Measurements from ENCODE around the gene RENBP. TPM values are rescaled to one million over a fixed set of nuclear protein-coding genes. Genes with fewer than 3 reads are reported as not detected.

RENBP gene
- total and polyA plus RNA-seq, 4 donors, result 1.0 to 7.9 (median 7.0) TPM

GRCh38 chrX:153921070-153921469 lies 23.4 kb downstream of the RENBP start:
- WGBS, result 76% methylated on average over 16 of the region's 16 CpGs
- H3K27ac ChIP-seq (ENCODE audit: low read depth in 1 of 2, low read length in 2 of 2), result no peak overlapping the region
- no peak overlapping the region for H3K4me3 ChIP-seq (ENCODE audit: low read depth in 1 of 3, low read length in 3 of 3)
- H3K27me3 ChIP-seq (ENCODE audit: control insufficient read depth in 4 of 4, insufficient read depth in 4 of 4, low read length in 3 of 4), result no peaks in the 10 kb centered on the region
- H3K36me3 ChIP-seq (ENCODE audit: control insufficient read depth in 4 of 4, insufficient read depth in 3 of 4, low read depth in 1 of 4, low read length in 3 of 4), result no peaks in the 10 kb centered on the region
- TF ChIP-seq HNF4A (conservative IDR thresholded peaks at IDR 0.05), result no peak
- TF ChIP-seq, protein P1, sequence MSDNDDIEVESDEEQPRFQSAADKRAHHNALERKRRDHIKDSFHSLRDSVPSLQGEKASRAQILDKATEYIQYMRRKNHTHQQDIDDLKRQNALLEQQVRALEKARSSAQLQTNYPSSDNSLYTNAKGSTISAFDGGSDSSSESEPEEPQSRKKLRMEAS (IDR thresholded peaks at IDR 0.05), result no peak
- no peak for TF ChIP-seq TAF1 (conservative IDR thresholded peaks at IDR 0.05)
- TF ChIP-seq NR2F2 (IDR thresholded peaks at IDR 0.05), result no peak
- TF ChIP-seq YY1 (IDR thresholded peaks at IDR 0.05), result no peak
- TF ChIP-seq RAD21 (IDR thresholded peaks at IDR 0.05), result no peak
- TF ChIP-seq GABPA (IDR thresholded peaks at IDR 0.05 in 1 of 2, conservative IDR thresholded peaks at IDR 0.05 in 1 of 2), result no peak
- TF ChIP-seq SP1 (IDR thresholded peaks at IDR 0.05), result no peak
- no peak for TF ChIP-seq RXRA (IDR thresholded peaks at IDR 0.05)
- no peak for TF ChIP-seq FOXA1 (IDR thresholded peaks at IDR 0.05)
- no peak for TF ChIP-seq CTCF (IDR thresholded peaks at IDR 0.05; ENCODE audit: low read depth, low read length, missing input control)
- TF ChIP-seq, protein P2, sequence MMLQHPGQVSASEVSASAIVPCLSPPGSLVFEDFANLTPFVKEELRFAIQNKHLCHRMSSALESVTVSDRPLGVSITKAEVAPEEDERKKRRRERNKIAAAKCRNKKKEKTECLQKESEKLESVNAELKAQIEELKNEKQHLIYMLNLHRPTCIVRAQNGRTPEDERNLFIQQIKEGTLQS (IDR thresholded peaks at IDR 0.05), result no peak
- no peak for TF ChIP-seq FOXA2 (IDR thresholded peaks at IDR 0.05)
- TF ChIP-seq ZBTB33 (IDR thresholded peaks at IDR 0.05), result no peak
- TF ChIP-seq JUND (IDR thresholded peaks at IDR 0.05), result no peak
- TF ChIP-seq, protein P3, sequence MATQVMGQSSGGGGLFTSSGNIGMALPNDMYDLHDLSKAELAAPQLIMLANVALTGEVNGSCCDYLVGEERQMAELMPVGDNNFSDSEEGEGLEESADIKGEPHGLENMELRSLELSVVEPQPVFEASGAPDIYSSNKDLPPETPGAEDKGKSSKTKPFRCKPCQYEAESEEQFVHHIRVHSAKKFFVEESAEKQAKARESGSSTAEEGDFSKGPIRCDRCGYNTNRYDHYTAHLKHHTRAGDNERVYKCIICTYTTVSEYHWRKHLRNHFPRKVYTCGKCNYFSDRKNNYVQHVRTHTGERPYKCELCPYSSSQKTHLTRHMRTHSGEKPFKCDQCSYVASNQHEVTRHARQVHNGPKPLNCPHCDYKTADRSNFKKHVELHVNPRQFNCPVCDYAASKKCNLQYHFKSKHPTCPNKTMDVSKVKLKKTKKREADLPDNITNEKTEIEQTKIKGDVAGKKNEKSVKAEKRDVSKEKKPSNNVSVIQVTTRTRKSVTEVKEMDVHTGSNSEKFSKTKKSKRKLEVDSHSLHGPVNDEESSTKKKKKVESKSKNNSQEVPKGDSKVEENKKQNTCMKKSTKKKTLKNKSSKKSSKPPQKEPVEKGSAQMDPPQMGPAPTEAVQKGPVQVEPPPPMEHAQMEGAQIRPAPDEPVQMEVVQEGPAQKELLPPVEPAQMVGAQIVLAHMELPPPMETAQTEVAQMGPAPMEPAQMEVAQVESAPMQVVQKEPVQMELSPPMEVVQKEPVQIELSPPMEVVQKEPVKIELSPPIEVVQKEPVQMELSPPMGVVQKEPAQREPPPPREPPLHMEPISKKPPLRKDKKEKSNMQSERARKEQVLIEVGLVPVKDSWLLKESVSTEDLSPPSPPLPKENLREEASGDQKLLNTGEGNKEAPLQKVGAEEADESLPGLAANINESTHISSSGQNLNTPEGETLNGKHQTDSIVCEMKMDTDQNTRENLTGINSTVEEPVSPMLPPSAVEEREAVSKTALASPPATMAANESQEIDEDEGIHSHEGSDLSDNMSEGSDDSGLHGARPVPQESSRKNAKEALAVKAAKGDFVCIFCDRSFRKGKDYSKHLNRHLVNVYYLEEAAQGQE (IDR thresholded peaks at IDR 0.05), result no peak
- H3K4me1 ChIP-seq (ENCODE audit: control insufficient read depth in 4 of 4, insufficient read depth in 4 of 4, low read length in 3 of 4), result peaks cover 3 to 10% (median 7%) of the 10 kb centered on the region in 4 donors
- H3K9ac ChIP-seq (ENCODE audit: low read depth in 1 of 2, low read length in 2 of 2), result no peak overlapping the region
- DNase-seq (ENCODE audit: low spot score), result no peak
- H3K9me3 ChIP-seq (ENCODE audit: control insufficient read depth in 4 of 4, low read length in 3 of 4), result no peaks in the 10 kb centered on the region

- Histone ChIP-seq H3K27ac (ENCODE audit: low read depth in 1 of 2, low read length in 2 of 2) (no peak overlapping the region), H3K9ac (ENCODE audit: low read depth in 1 of 2, low read length in 2 of 2) (no peak overlapping the region), H3K4me1 (ENCODE audit: control insufficient read depth in 4 of 4, insufficient read depth in 4 of 4, low read length in 3 of 4) (peaks cover 3 to 10% (median 4%) of the 10 kb centered on the region in 4 donors), H3K36me3 (ENCODE audit: control insufficient read depth in 4 of 4, insufficient read depth in 3 of 4, low read depth in 1 of 4, low read length in 3 of 4) (no peaks in the 10 kb centered on the region), H3K27me3 (ENCODE audit: control insufficient read depth in 4 of 4, insufficient read depth in 4 of 4, low read length in 3 of 4) (no peaks in the 10 kb centered on the region), H3K9me3 (ENCODE audit: control insufficient read depth in 4 of 4, low read length in 3 of 4) (no peaks in the 10 kb centered on the region), H3K4me3 (ENCODE audit: low read depth in 1 of 3, low read length in 3 of 3) (no peak overlapping the region)
- 96% methylated on average over 14 of the region's 14 CpGs for WGBS
- DNase-seq (ENCODE audit: low spot score), result no peak
- TF ChIP-seq, protein P3 (IDR thresholded peaks at IDR 0.05), result no peak
- TF ChIP-seq ZBTB33 (IDR thresholded peaks at IDR 0.05), result no peak
- TF ChIP-seq SP1 (IDR thresholded peaks at IDR 0.05), result no peak
- no peak for TF ChIP-seq CTCF (IDR thresholded peaks at IDR 0.05; ENCODE audit: low read depth, low read length, missing input control)
- TF ChIP-seq JUND (IDR thresholded peaks at IDR 0.05), result no peak
Observed at GRCh38 chrX:153920546-153920945, 23.9 kb downstream of the RENBP start.

Measured in liver (tissue), 9 donors.